Endodermal cell (in vitro differentiated cells): ENCODE data around the gene CCDC182. TPM values are rescaled to one million over a fixed set of nuclear protein-coding genes. Genes with fewer than 3 reads are reported as not detected.
A peak's percentile ranks its signal among the peaks of the same experiment; 100 is the strongest.

Experiments
- DNase-seq: peaks from one replicate; pipeline ENCODE4 v3.0.0-alpha.2; 2017
- H3K27ac ChIP-seq: 2 replicates; pipeline ENCODE4 v1.5.1; 2013; ENCODE audit warnings: mild to moderate bottlenecking, low read depth, low read length, moderate library complexity
- H3K27me3 ChIP-seq: 2 replicates; pipeline ENCODE4 v1.6.1; 2013; ENCODE audit warnings: mild to moderate bottlenecking, low read length, moderate library complexity; ENCODE audit not compliant: insufficient read depth, control insufficient read depth, poor library complexity, severe bottlenecking
- H3K36me3 ChIP-seq: 2 replicates; pipeline ENCODE4 v1.7.0; 2013; ENCODE audit warnings: mild to moderate bottlenecking, low read length, moderate library complexity; ENCODE audit not compliant: control insufficient read depth, insufficient read depth
- H3K4me1 ChIP-seq: one replicate; pipeline ENCODE4 v1.7.0; 2013; ENCODE audit warnings: low read length; ENCODE audit not compliant: control insufficient read depth, insufficient read depth
- H3K4me3 ChIP-seq: 2 replicates; pipeline ENCODE4 v1.5.1; 2013; ENCODE audit warnings: mild to moderate bottlenecking, low read length, moderate library complexity
- H3K9ac ChIP-seq: 2 replicates; pipeline ENCODE4 v1.6.1; 2013; ENCODE audit warnings: mild to moderate bottlenecking, low read length, moderate library complexity; ENCODE audit not compliant: poor library complexity, severe bottlenecking; ENCODE audit errors: extremely low read depth
- H3K9me3 ChIP-seq: 2 replicates; pipeline ENCODE4 v1.6.1; 2013; ENCODE audit warnings: mild to moderate bottlenecking, low read length, moderate library complexity; ENCODE audit not compliant: control insufficient read depth
- H3K27ac Mint-ChIP-seq: 2 replicates; pipeline ENCODE4 v1.8.0; 2020; ENCODE audit warnings: mixed read lengths
- H3K27me3 Mint-ChIP-seq: 2 replicates; pipeline ENCODE4 v1.8.0; 2021; ENCODE audit warnings: mild to moderate bottlenecking, mixed read lengths; ENCODE audit not compliant: insufficient read depth
- H3K36me3 Mint-ChIP-seq: 2 replicates; pipeline ENCODE4 v1.8.0; 2020; ENCODE audit warnings: low read depth, mixed read lengths
- H3K4me1 Mint-ChIP-seq: 2 replicates; pipeline ENCODE4 v1.8.0; 2020; ENCODE audit warnings: mixed read lengths
- H3K4me3 Mint-ChIP-seq: 2 replicates; pipeline ENCODE4 v1.8.0; 2020; ENCODE audit warnings: mild to moderate bottlenecking, moderate library complexity, mixed read lengths
- H3K9me3 Mint-ChIP-seq: 2 replicates; pipeline ENCODE4 v1.8.0; 2020; ENCODE audit warnings: mild to moderate bottlenecking, mixed read lengths
- CTCF ChIP-seq: fragments of 200-600 bp; sonication (generic); conservative IDR thresholded peaks from 2 replicates; pipeline ENCODE4 v1.5.0; 2021; ENCODE audit warnings: antibody characterized with exemption, mild to moderate bottlenecking
- WGBS, 2 experiments: methylation state at CpG; one replicate each; pipeline versions ENCODE4 v1.1.5 to v1.1.7; 2013; ENCODE audit warnings: missing lambda C conversion rate in 2 of 2, mixed read lengths in 1 of 2; ENCODE audit not compliant: insufficient coverage in 1 of 2, insufficient read length in 1 of 2; 5-methylcytosine and 5-hydroxymethylcytosine counted together
- total RNA-seq, 2 donors: library from RNA; stranded (reverse); fragmentation: NEBNext Ultra II Directional in 1 of 2; extraction: Animal tissue kit (Norgen Biotek cat#: 25700) in 1 of 2; gene quantifications; 2 replicates in 1 of 2; 3 replicates in 1 of 2; pipeline ENCODE4 v1.2.1, GENCODE V29; 2021

The CCDC182 gene
- total RNA-seq, 2 donors from 2014 or later: 0.33 TPM; not detected in 1

- H3K4me1 ChIP-seq: peaks cover 28% of the 10 kb centered on the region
- 42 to 47% methylated on average over 5 to 8 of the region's 8 CpGs for WGBS, 2 experiments
- Mint-ChIP-seq H3K27ac (peak overlapping the region; percentile 52), H3K4me1 (peaks cover 38% of the 10 kb centered on the region), H3K4me3 (no peak overlapping the region), H3K36me3 (no peaks in the 10 kb centered on the region), H3K27me3 (peaks cover 50% of the 10 kb centered on the region), H3K9me3 (no peaks in the 10 kb centered on the region)
- H3K4me3 ChIP-seq: no peak overlapping the region
- peak; percentile 38 for TF ChIP-seq CTCF
- peak overlapping the region; percentile 92 for H3K27ac ChIP-seq
- H3K9me3 ChIP-seq: no peaks in the 10 kb centered on the region
- H3K27me3 ChIP-seq: peaks cover 11% of the 10 kb centered on the region
- peak; percentile 75 for DNase-seq
- no peak overlapping the region for H3K9ac ChIP-seq
- H3K36me3 ChIP-seq: no peaks in the 10 kb centered on the region
These were observed 16.8 kb upstream of the CCDC182 start for GRCh38 chr17:57761887-57762286.

GRCh38 chr17:57760046-57760445 lies 14.9 kb upstream of the CCDC182 start:
- Histone ChIP-seq H3K9ac (no peak overlapping the region), H3K4me3 (no peak overlapping the region), H3K9me3 (no peaks in the 10 kb centered on the region), H3K27me3 (no peaks in the 10 kb centered on the region), H3K4me1 (peaks cover 37% of the 10 kb centered on the region), H3K36me3 (no peaks in the 10 kb centered on the region), H3K27ac (no peak overlapping the region)
- H3K4me1 Mint-ChIP-seq: peaks cover 49% of the 10 kb centered on the region
- no peak for DNase-seq
- H3K4me3 Mint-ChIP-seq: no peak overlapping the region
- no peak for TF ChIP-seq CTCF
- H3K36me3 Mint-ChIP-seq: no peaks in the 10 kb centered on the region
- 95 to 96% methylated on average over 4 of the region's 4 CpGs for WGBS, 2 experiments
- peaks cover 34% of the 10 kb centered on the region for H3K27me3 Mint-ChIP-seq
- H3K9me3 Mint-ChIP-seq: no peaks in the 10 kb centered on the region
- H3K27ac Mint-ChIP-seq: no peak overlapping the region

- Mint-ChIP-seq H3K27ac (no peak overlapping the region), H3K4me1 (peaks cover 49% of the 10 kb centered on the region), H3K9me3 (no peaks in the 10 kb centered on the region), H3K36me3 (no peaks in the 10 kb centered on the region), H3K27me3 (peaks cover 26% of the 10 kb centered on the region), H3K4me3 (no peak overlapping the region)
- no peak overlapping the region for H3K4me3 ChIP-seq
- H3K9me3 ChIP-seq: no peaks in the 10 kb centered on the region
- H3K27me3 ChIP-seq: no peaks in the 10 kb centered on the region
- H3K27ac ChIP-seq: no peak overlapping the region
- WGBS, 2 experiments: 100% methylated on average over 1 of the region's 1 CpG; no CpG with 5 or more reads in 1 of the 2 experiments
- H3K36me3 ChIP-seq: no peaks in the 10 kb centered on the region
- no peak overlapping the region for H3K9ac ChIP-seq
- H3K4me1 ChIP-seq: peaks cover 42% of the 10 kb centered on the region
- DNase-seq: no peak
- no peak for TF ChIP-seq CTCF
These were observed 13.6 kb upstream of the CCDC182 start for GRCh38 chr17:57758654-57759053.
